ENCODE measurements around the gene SUN3. TPM values are rescaled to one million over a fixed set of nuclear protein-coding genes. Genes with fewer than 3 reads are reported as not detected.

The SUN3 gene
- total and polyA plus RNA-seq, 2 of the 4 experiments (the other 2 are of a cell fraction), result not detected

DNA sequence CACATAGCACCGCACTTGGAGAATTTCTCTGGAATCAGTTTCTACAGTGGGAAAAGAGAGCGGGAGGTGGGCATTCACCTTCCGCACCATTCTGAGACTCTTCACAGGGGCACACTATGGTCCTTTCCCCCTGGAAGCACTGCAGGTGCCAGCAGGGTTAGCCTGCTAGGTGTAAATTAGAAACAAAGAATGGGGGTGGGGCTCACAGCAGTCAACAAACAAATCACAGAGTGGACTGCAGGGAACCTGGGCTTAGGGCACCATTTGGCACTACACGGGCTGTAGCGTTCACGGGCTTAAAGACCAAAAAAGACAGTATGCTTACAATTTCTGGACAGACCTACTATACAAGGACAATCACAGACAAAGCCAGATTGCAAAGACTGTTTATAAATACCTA, 72.7 kb downstream of the SUN3 start:
- no peak overlapping the region for H4K8ac ChIP-seq (ENCODE audit: low read depth in 2 of 2, low read length in 2 of 2)
- H3K27me3 ChIP-seq (ENCODE audit: control insufficient read depth, insufficient read depth, low read length), result no peaks in the 10 kb centered on the region
- no peak overlapping the region for H3K18ac ChIP-seq (ENCODE audit: low read depth, low read length)
- H3K14ac ChIP-seq (replicated peaks; ENCODE audit: low read depth, low read length), result no peak overlapping the region
- H3K36me3 ChIP-seq (ENCODE audit: control insufficient read depth, insufficient read depth, low read length), result peaks cover 5% of the 10 kb centered on the region
- no peaks in the 10 kb centered on the region for H3K9me3 ChIP-seq (ENCODE audit: control insufficient read depth, insufficient read depth, low read length)
- H3K9ac ChIP-seq (ENCODE audit: low read depth, low read length), result no peak overlapping the region
- H4K91ac ChIP-seq (ENCODE audit: insufficient read depth, low read depth, low read length), result no peak overlapping the region
- H4K5ac ChIP-seq (ENCODE audit: low read depth, low read length), result no peak overlapping the region
- TF ChIP-seq CHD1 (IDR thresholded peaks at IDR 0.05; ENCODE audit: low read depth, low read length), result no peak
- H2BK20ac ChIP-seq (ENCODE audit: low read depth, low read length), result no peak overlapping the region
- peaks cover 5% of the 10 kb centered on the region for H3K9me1 ChIP-seq (ENCODE audit: insufficient read depth, low read length)
- no peak overlapping the region for H2AK9ac ChIP-seq (replicated peaks; ENCODE audit: low read depth, low read length, poor library complexity)
- ATAC-seq (ENCODE audit: low read depth) (no peak), DNase-seq (no peak)
- intact Hi-C loops (cut with micrococcal nuclease), result no loop called here
- peaks cover 10 to 14% of the 10 kb centered on the region in 2 experiments; a peak in 3 of 4 replicates for H3K79me1 ChIP-seq (ENCODE audit: low read depth in 1 of 2, low read length in 2 of 2)
- no peak overlapping the region for H2BK120ac ChIP-seq (ENCODE audit: low read depth, low read length)
- CTCF ChIA-PET, result no interaction called here
- H2AFZ ChIP-seq (replicated peaks; ENCODE audit: low read length, poor library complexity), result no peak overlapping the region
- no peak overlapping the region for H3K27ac ChIP-seq (ENCODE audit: insufficient read depth, low read length)
- no peak overlapping the region for H2BK5ac ChIP-seq (ENCODE audit: low read depth, low read length, poor library complexity, severe bottlenecking)
- peaks cover 4% of the 10 kb centered on the region; the same call in 1 of the 2 replicates for H3K4me1 ChIP-seq (ENCODE audit: control insufficient read depth, insufficient read depth, low read length)
- H3K23ac ChIP-seq (ENCODE audit: low read depth, low read length), result no peak overlapping the region
- WGBS, 2 experiments (ENCODE audit: extremely low coverage in 2 of 2, insufficient read length in 1 of 2), result no CpG with 5 or more reads among the region's 6 CpGs
- H2BK15ac ChIP-seq (ENCODE audit: low read depth, low read length), result no peak overlapping the region
- no peak overlapping the region for H3K4me3 ChIP-seq (ENCODE audit: insufficient read depth, low read depth, low read length)
- in situ Hi-C loops (cut with MboI; ENCODE audit: low sequenced_read_pairs), result no loop called here
- H3K56ac ChIP-seq (ENCODE audit: extremely low read depth, insufficient read depth, low read length), result no peak overlapping the region
- H3K4me2 ChIP-seq (ENCODE audit: low read depth, low read length), result no peak overlapping the region
- H2AK5ac ChIP-seq (ENCODE audit: low read depth, low read length), result no peak overlapping the region
- dilution Hi-C loops (cut with HindIII; ENCODE audit: low sequenced_read_pairs, unreplicated experiment), result no loop called here
- BruUV-seq (replicated peaks), result no TSS peak
- POLR2A ChIA-PET (ENCODE audit: unreplicated experiment), result no interaction called here
- peaks cover 4% of the 10 kb centered on the region; the same call in 1 of the 2 replicates for H4K20me1 ChIP-seq (ENCODE audit: insufficient read depth, low read length)
- no peak overlapping the region for H3K4ac ChIP-seq (ENCODE audit: low read depth, low read length)
